ENCODE data around the gene CHMP1A.
"Not testable (repeated sequence)": the region's sequence is repeated elsewhere in the genome, so short reads cannot be mapped to it uniquely, and the experiment has no call there.

DNA sequence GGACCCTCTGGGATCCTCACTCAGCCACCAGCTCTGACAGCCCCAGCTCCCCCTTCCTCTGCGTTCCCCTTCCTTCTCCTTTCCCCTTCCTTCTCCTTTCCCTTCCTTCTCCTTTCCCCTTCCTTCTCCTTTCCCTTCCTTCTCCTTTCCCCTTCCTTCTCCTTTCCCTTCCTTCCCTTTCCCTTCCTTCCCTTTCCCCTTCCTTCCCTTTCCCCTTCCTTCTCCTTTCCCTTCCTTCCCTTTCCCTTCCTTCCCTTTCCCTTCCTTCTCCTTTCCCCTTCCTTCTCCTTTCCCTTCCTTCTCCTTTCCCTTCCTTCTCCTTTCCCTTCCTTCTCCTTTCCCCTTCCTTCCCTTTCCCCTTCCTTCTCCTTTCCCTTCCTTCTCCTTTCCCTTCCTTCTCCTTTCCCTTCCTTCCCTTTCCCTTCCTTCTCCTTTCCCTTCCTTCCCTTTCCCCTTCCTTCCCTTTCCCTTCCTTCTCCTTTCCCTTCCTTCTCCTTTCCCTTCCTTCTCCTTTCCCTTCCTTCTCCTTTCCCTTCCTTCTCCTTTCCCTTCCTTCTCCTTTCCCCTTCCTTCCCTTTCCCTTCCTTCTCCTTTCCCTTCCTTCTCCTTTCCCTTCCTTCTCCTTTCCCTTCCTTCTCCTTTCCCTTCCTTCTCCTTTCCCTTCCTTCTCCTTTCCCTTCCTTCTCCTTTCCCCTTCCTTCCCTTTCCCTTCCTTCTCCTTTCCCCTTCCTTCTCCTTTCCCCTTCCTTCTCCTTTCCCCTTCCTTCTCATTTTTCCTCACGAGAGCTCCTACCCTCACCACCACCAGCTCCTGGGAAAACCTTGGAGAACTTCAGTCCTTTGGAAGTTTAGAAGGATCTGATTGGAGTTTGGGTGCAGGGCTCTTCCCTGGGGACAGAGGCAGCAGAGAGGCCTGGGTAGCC is 22.8 kb downstream of the CHMP1A start:
- TF ChIP-seq, protein P1, sequence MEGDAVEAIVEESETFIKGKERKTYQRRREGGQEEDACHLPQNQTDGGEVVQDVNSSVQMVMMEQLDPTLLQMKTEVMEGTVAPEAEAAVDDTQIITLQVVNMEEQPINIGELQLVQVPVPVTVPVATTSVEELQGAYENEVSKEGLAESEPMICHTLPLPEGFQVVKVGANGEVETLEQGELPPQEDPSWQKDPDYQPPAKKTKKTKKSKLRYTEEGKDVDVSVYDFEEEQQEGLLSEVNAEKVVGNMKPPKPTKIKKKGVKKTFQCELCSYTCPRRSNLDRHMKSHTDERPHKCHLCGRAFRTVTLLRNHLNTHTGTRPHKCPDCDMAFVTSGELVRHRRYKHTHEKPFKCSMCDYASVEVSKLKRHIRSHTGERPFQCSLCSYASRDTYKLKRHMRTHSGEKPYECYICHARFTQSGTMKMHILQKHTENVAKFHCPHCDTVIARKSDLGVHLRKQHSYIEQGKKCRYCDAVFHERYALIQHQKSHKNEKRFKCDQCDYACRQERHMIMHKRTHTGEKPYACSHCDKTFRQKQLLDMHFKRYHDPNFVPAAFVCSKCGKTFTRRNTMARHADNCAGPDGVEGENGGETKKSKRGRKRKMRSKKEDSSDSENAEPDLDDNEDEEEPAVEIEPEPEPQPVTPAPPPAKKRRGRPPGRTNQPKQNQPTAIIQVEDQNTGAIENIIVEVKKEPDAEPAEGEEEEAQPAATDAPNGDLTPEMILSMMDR (IDR thresholded peaks at IDR 0.05; ENCODE audit: low read depth, low read length, poor library complexity, severe bottlenecking) = not testable (repeated sequence)
- not testable (repeated sequence) for TF ChIP-seq EZH2phosphoT487 (IDR thresholded peaks at IDR 0.05; ENCODE audit: borderline replicate concordance, low read length)

Data from DOHH2 (cell line).